AG08396 (cell line): ENCODE results near the gene KIAA0825.
"Not testable (repeated sequence)": the region's sequence is repeated elsewhere in the genome, so short reads cannot be mapped to it uniquely, and the experiment has no call there.

Experiments
- DNase-seq: peaks from one replicate; pipeline ENCODE4 v3.0.0; 2012; ENCODE audit warnings: low spot score, mixed read lengths

Gene KIAA0825

GRCh38 chr5:94174748-94175411, 443.5 kb downstream of the KIAA0825 start:
- DNase-seq, result peak; percentile 4

DNA sequence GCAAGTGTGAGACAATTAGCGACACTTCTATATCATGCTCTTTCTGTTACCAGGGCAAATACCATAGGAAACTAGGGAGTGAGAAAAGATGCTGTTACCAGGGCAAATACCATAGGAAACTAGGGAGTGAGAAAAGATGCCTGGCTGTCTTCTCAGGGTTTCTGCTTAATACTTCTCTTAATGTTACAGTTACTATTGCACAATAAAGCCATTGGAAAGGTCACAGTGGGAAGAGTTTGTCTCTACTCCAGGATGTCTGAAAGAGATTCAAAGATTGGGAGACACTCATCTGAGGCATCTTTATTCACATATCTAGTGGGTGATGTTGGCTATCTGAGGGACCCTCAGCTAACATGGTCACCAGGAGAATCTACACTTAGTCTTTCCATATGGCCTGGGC, 445.3 kb downstream of the KIAA0825 start:
- no peak for DNase-seq

- not testable (repeated sequence) for DNase-seq
Measured at GRCh38 chr5:94171070-94171469, 447.3 kb downstream of the KIAA0825 start.

- not testable (repeated sequence) for DNase-seq
Measured at GRCh38 chr5:94170158-94170557, 448.2 kb downstream of the KIAA0825 start.

- no peak for DNase-seq
Measured at GRCh38 chr5:94168151-94168550, 450.3 kb downstream of the KIAA0825 start.

DNA sequence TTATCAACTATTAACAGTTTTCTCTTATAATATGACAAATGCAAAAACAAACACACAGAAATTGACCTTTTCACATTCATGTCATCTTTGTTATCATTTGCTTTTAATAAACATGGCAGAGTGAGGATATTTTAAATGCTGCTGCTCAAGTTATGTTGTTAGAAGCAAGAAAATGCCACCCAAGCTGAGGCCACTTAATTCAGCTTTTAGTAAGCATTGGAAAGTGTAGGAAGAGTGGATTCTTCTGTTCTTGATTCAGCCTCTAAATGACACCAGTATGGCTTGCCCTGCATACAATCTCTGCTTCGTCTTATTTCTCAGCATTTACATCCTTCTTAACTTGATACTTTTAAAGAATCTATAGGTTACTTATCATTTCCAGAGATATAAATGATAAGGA, 456.6 kb downstream of the KIAA0825 start:
- DNase-seq, result no peak

- no peak for DNase-seq
Measured at GRCh38 chr5:94159144-94159543, 459.3 kb downstream of the KIAA0825 start.

DNA sequence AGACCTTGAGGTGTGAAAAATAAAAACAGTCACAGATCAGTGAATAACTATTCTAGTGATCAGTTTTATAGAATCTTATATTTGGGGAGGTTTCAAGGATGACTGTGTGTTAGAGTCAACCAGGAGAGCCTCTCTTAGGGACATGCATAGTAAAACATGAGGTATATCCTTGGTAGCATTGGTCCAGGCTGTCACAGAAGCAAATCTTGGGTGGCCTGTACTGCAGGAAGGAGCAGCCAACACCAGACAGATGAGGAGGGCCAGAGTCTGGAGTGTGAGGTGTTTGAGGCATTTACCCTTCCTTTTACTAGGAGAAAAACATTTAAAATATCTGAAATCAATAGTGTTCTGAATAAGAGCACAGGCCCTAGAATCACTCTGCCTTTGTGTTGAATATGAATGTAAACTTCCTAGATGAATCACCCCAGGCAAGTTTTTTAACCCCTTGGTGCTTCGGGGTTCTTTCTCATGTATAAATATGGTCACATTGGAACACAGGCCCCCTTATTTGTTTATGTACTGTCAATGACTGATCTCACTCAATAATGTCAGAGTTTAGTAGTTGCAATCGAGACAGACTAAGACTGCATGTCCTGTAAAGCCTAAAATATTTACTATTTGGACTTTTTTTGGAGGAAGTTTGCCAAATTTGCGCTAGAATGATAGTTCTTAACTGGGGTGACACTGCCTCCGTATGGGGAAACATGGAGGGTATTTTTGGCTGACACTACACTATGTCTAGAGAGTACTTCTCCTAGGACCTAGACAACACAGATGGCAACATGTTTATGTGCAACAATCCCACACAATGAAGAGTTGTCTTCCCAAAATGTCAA, 460.5 kb downstream of the KIAA0825 start:
- peak; percentile 25 for DNase-seq

GRCh38 chr5:94154672-94155071, 463.7 kb downstream of the KIAA0825 start:
- DNase-seq, result no peak

- peak; percentile 9 for DNase-seq
Measured at GRCh38 chr5:94153736-94154450, 464.5 kb downstream of the KIAA0825 start.

- not testable (repeated sequence) for DNase-seq
Measured at GRCh38 chr5:94143621-94144020, 474.8 kb downstream of the KIAA0825 start.

DNA sequence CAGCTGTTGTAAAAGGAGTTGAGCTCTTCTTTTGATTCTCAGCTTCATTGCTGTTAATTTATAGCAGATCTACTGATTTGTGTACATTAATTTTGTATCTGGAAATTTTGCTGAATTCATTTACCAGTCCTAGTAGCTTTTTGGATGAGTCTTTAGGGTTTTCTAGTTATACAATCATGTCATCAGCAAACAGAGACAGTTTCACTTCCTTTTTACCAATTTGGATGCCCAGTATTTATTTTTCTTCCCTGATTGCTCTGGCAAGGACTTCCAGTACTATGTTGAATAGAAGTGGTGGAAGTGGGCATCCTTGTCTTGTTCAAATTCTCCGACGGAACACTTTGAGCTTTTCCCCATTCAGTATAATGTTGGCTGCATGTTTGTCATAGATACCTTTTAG, 478.1 kb downstream of the KIAA0825 start:
- DNase-seq, result no peak

DNA sequence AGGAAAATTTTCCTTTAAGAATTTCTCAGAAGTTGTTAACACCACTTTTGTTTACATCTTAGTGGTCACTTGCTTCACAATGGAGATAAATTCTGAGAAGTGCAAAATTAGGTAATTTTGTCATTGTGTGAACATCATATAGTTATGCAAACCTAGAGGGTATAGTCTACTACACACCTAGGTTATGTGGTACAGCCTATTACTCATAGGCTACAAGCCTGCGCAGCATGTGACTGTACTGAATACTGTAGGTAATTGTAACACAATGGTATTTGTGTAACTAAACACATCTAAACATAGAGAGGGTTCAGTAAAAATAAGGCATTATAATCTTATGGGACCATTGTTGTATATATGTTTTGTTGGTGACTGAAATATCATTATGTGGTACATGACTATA, 488.3 kb downstream of the KIAA0825 start:
- no peak for DNase-seq

GRCh38 chr5:94125107-94125506, 493.3 kb downstream of the KIAA0825 start:
- DNase-seq, result no peak

DNA sequence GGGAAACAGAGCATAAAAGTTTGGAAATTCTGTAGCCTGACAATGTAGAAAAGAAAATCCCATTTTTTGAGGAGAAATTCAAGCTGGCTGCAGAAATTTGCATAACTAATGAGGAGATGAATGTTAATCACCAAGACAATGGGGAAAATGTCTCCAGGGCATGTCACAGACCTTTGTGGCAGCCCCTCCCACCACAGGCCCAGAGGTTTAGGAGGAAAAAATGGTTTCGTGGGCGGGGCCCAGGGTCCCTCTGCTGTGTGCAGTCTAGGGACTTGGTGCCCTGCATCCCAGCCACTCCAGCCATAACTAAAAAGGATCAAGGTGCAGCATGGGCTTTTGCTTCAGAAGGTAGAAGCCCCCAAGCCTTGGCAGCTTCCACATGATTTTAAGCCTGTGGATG, 502.1 kb downstream of the KIAA0825 start:
- DNase-seq, result not testable (repeated sequence)

DNA sequence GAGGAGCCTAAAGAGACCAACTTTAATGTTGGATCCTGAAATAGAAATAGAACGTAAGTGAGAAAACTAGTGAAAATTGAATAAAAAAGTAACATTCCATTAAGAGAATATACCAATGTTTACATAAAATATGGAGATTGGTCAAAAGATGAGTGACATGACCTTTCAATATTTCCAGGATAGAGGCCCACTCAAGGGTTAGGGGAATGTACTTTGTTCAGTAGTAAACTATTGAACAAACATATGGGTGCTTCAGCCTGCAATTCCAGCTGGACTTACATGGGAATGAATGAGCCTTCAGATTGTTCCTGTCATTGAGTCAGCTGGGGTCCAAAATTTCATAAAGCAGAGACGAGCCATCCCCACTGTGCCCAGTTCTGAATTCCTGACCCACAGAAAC, 505.3 kb downstream of the KIAA0825 start:
- DNase-seq, result no peak

GRCh38 chr5:94111209-94112004, 507.0 kb downstream of the KIAA0825 start:
- DNase-seq, result peak; percentile 91

- no peak for DNase-seq
Measured at GRCh38 chr5:94103514-94104245, 514.7 kb downstream of the KIAA0825 start.
